Natural killer cell treated with Interleukin-12 subunit alpha and Interleukin-12 subunit beta and Interleukin-15 and Interleukin-18, amount 100 ng/mL, for 72 hours (primary cell): ENCODE measurements around the gene NANOG. TPM values are rescaled to one million over a fixed set of nuclear protein-coding genes. Genes with fewer than 3 reads are reported as not detected.
"Not testable (repeated sequence)": the region's sequence is repeated elsewhere in the genome, so short reads cannot be mapped to it uniquely, and the experiment has no call there.

Experiments used
- ATAC-seq, 2 donors: fragments of 150-1000 bp; cut with Tn5 transposase in 1 of 2; sonication (Bioruptor Pico), chemical (Tn5 transposase) in 1 of 2; 2 replicates each; pipeline ENCODE4 v1.10.0; 2021
- DNase-seq: peaks from one replicate; pipeline ENCODE4 v3.0.0; 2022; ENCODE audit warnings: low spot score
- H3K27ac Mint-ChIP-seq, 2 donors: 1 replicate in 1 of 2; 2 replicates in 1 of 2; pipeline ENCODE4 v1.8.0; 2022; ENCODE audit warnings: mixed read lengths in 2 of 2, mild to moderate bottlenecking in 1 of 2, moderate library complexity in 1 of 2
- H3K27me3 Mint-ChIP-seq, 2 donors: 1 replicate in 1 of 2; 2 replicates in 1 of 2; pipeline ENCODE4 v1.8.0; 2022; ENCODE audit warnings: mixed read lengths in 2 of 2
- H3K36me3 Mint-ChIP-seq: one replicate; pipeline ENCODE4 v1.8.0; 2022; ENCODE audit warnings: mixed read lengths
- H3K4me1 Mint-ChIP-seq, 2 donors: 1 replicate in 1 of 2; 2 replicates in 1 of 2; pipeline ENCODE4 v1.8.0; 2022; ENCODE audit warnings: low read depth in 2 of 2, mixed read lengths in 2 of 2, mild to moderate bottlenecking in 1 of 2
- H3K4me3 Mint-ChIP-seq: one replicate; pipeline ENCODE4 v1.8.0; 2022; ENCODE audit warnings: mixed read lengths
- H3K9me3 Mint-ChIP-seq: 2 replicates; pipeline ENCODE4 v1.8.0; 2022; ENCODE audit warnings: mixed read lengths
- total RNA-seq, 2 donors: library from RNA; stranded (reverse); gene quantifications; one replicate each; pipeline ENCODE4 v1.2.3, GENCODE V29; 2022

Gene NANOG
- total RNA-seq, 2 donors from 2014 or later: not detected

DNA sequence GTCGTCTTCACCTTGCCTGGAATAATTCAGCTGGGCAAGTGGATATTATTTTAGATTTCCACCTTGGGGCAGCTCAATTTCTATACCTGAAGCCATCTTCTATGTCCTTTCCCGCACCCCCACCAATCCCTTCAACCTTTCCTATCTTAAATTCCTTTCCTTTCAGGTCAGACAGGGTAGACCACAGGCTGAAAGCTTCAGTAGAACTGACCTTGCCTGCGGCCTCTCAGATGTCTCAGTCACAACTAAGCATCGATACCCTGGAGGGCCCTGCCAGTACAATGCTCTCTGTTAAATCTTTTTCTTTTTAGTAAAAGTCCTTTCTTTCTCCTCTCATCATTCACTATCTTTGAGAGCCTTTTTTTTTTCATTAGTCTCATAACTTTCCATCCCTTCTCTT, 44.6 kb downstream of the NANOG start:
- H3K27ac Mint-ChIP-seq: no peak overlapping the region
- peaks cover 0 to 3% of the 10 kb centered on the region in 2 donors for H3K27me3 Mint-ChIP-seq
- no peaks in the 10 kb centered on the region for H3K4me1 Mint-ChIP-seq
- ATAC-seq (no peak), DNase-seq (no peak)
- no peaks in the 10 kb centered on the region for H3K36me3 Mint-ChIP-seq
- no peaks in the 10 kb centered on the region for H3K9me3 Mint-ChIP-seq
- H3K4me3 Mint-ChIP-seq: no peak overlapping the region

DNA sequence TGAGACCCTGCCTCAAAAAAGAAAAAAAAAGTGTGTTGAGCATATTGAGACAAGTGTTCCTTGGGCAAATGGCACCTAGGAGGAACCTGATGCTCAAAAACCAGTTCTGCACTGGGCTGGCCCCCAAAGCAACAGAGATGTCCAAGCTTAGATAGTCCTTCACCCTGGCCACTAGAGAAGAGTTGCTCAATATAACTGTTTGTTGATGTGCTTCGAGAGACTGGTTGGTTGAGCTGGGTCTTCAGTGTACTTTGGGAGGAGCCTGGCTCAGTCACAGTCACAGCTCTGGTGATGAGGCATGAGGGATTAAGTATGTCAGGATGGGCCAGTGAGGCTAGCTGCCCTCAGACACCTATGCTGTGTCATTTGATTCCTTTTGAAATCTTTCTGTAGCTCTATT, 45.5 kb downstream of the NANOG start:
- no peak overlapping the region for H3K27ac Mint-ChIP-seq
- DNase-seq (no peak), ATAC-seq (peak in 1 of 2 donors; percentile 40)
- no peak overlapping the region for H3K4me3 Mint-ChIP-seq
- H3K36me3 Mint-ChIP-seq: no peaks in the 10 kb centered on the region
- H3K4me1 Mint-ChIP-seq: no peaks in the 10 kb centered on the region
- no peaks in the 10 kb centered on the region for H3K9me3 Mint-ChIP-seq
- peaks cover 0 to 3% of the 10 kb centered on the region in 2 donors for H3K27me3 Mint-ChIP-seq

DNA sequence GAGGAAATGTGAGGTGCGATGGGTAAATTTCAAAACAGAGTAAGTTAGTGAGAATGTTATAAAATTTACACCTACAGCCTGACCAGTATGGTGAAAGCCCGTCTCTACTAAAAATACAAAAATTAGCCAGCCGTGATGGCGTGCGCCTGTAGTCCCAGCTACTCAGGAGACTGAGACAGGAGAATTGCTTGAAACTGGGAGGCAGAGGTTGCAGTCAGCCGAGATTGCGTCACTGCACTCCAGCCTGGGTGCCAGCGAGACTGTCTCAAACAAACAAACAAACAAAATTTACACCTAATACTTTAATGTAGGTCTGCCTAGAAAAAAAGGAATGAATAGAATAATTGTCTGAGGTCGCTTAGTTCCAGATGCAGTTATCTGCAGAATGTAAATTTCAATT, 45.9 kb downstream of the NANOG start:
- Mint-ChIP-seq H3K4me3 (no peak overlapping the region), H3K27ac (no peak overlapping the region), H3K9me3 (no peaks in the 10 kb centered on the region), H3K27me3 (peaks cover 0 to 3% of the 10 kb centered on the region in 2 donors), H3K4me1 (no peaks in the 10 kb centered on the region), H3K36me3 (no peaks in the 10 kb centered on the region)
- DNase-seq (no peak), ATAC-seq (no peak)

- Mint-ChIP-seq H3K36me3 (no peaks in the 10 kb centered on the region), H3K27me3 (peaks cover 0 to 3% of the 10 kb centered on the region in 2 donors), H3K27ac (no peak overlapping the region), H3K4me3 (no peak overlapping the region), H3K4me1 (no peaks in the 10 kb centered on the region), H3K9me3 (no peaks in the 10 kb centered on the region)
- no peak for ATAC-seq
- DNase-seq: no peak
Observed at GRCh38 chr12:7835766-7836165, 46.6 kb downstream of the NANOG start.

DNA sequence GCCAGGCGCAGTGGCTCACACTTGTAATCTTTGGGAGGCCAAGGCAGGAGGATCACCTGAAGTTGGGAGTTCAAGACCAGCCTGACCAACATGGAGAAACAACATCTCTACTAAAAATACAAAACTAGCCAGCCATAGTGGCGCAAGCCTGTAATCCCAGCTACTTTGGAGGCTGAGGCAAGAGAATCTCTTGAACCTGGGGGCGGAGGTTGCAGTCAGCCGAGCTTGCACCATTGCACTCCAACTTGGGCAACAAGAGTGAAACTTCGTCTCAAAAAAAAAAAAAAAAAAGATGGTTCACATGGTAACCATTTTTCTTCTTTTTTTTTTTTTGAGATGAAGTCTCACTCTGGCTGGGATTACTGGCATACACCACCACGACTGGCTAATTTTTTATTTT, 48.2 kb downstream of the NANOG start:
- DNase-seq: no peak
- ATAC-seq: no peak
- H3K36me3 Mint-ChIP-seq: no peaks in the 10 kb centered on the region
- no peaks in the 10 kb centered on the region for H3K4me1 Mint-ChIP-seq
- H3K4me3 Mint-ChIP-seq: no peak overlapping the region
- no peak overlapping the region for H3K27ac Mint-ChIP-seq
- H3K27me3 Mint-ChIP-seq: peaks cover 5 to 9% of the 10 kb centered on the region in 2 donors
- H3K9me3 Mint-ChIP-seq: no peaks in the 10 kb centered on the region

- DNase-seq, H3K4me1 Mint-ChIP-seq, H3K9me3 Mint-ChIP-seq, H3K4me3 Mint-ChIP-seq, H3K36me3 Mint-ChIP-seq, ATAC-seq, H3K27ac Mint-ChIP-seq, H3K27me3 Mint-ChIP-seq: not testable (repeated sequence)
Observed at GRCh38 chr12:7839226-7839625, 50.0 kb downstream of the NANOG start.

- DNase-seq, H3K9me3 Mint-ChIP-seq, ATAC-seq, H3K36me3 Mint-ChIP-seq, H3K27ac Mint-ChIP-seq, H3K4me3 Mint-ChIP-seq, H3K4me1 Mint-ChIP-seq: not testable (repeated sequence)
- H3K27me3 Mint-ChIP-seq: peaks cover 5 to 11% of the 10 kb centered on the region in 2 donors
Observed at GRCh38 chr12:7839848-7840247, 50.6 kb downstream of the NANOG start.

- not testable (repeated sequence) for H3K4me3 Mint-ChIP-seq, DNase-seq, H3K9me3 Mint-ChIP-seq, H3K36me3 Mint-ChIP-seq, H3K27ac Mint-ChIP-seq, H3K4me1 Mint-ChIP-seq
- ATAC-seq: peak; percentile 48 to 63
- peaks cover 11 to 17% of the 10 kb centered on the region in 2 donors for H3K27me3 Mint-ChIP-seq
Observed at GRCh38 chr12:7842444-7842843, 53.2 kb downstream of the NANOG start.

GRCh38 chr12:7843149-7843548, 53.9 kb downstream of the NANOG start:
- H3K4me3 Mint-ChIP-seq, DNase-seq, H3K4me1 Mint-ChIP-seq, H3K36me3 Mint-ChIP-seq, H3K9me3 Mint-ChIP-seq: not testable (repeated sequence)
- Mint-ChIP-seq H3K27me3 (peaks cover 18 to 20% of the 10 kb centered on the region in 2 donors), H3K27ac (peak overlapping the region in 1 of 2 donors; percentile 80)
- ATAC-seq: peak in 1 of 2 donors; percentile 24

DNA sequence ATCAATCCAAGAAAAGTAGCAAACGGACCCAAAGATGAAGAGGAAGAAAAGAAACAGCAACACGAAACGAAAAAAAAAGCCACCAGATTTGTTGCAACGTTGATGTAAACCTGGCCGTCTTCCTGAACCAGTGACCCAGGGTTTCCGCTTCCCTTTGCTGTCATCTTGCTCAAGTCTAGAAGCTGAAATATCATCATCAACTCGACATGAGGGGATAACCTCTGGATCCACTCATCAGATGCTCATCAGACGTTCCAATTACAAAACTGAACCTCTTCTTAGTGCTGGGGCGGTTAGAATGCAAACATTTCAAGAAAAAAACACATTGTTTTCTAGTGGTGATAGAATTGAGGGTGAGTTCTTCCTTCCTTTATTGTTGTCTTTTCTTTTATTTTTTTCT, 54.4 kb downstream of the NANOG start:
- not testable (repeated sequence) for H3K9me3 Mint-ChIP-seq, H3K36me3 Mint-ChIP-seq, DNase-seq, H3K4me1 Mint-ChIP-seq
- peak overlapping the region in 1 of 2 donors; percentile 80 for H3K27ac Mint-ChIP-seq
- peaks cover 20 to 23% of the 10 kb centered on the region in 2 donors for H3K27me3 Mint-ChIP-seq
- peak; percentile 84 to 86 for ATAC-seq
- peak overlapping the region; percentile 58 for H3K4me3 Mint-ChIP-seq

GRCh38 chr12:7844116-7844515, 54.9 kb downstream of the NANOG start:
- Mint-ChIP-seq H3K9me3 (no peaks in the 10 kb centered on the region), H3K27ac (peak overlapping the region in 1 of 2 donors; percentile 80), H3K27me3 (peaks cover 20 to 23% of the 10 kb centered on the region in 2 donors), H3K4me3 (no peak overlapping the region), H3K36me3 (no peaks in the 10 kb centered on the region), H3K4me1 (peaks cover 0 to 5% of the 10 kb centered on the region in 2 donors)
- DNase-seq: no peak
- ATAC-seq: no peak

- not testable (repeated sequence) for H3K9me3 Mint-ChIP-seq, H3K4me3 Mint-ChIP-seq, H3K36me3 Mint-ChIP-seq, H3K4me1 Mint-ChIP-seq, ATAC-seq, DNase-seq, H3K27ac Mint-ChIP-seq
- H3K27me3 Mint-ChIP-seq: peaks cover 23 to 25% of the 10 kb centered on the region in 2 donors
Observed at GRCh38 chr12:7847226-7848097, 58.3 kb downstream of the NANOG start.

DNA sequence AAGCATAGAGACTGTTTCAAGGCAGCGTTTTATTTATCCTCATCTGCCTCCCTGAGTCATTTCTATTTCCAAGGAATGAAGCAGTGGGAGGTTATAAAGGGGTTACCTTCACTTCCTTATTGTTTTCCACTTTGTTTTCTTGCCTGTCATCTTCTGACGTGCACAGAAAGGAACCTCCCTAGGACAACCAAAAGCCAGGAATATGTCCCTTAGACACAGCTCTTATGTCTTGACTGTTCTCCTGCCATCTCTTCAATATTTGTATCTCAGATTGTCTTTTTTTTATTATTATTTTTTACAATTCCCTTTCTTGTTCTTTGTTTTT, 58.9 kb downstream of the NANOG start:
- H3K36me3 Mint-ChIP-seq: not testable (repeated sequence)

More for the DNA sequence above, 58.9 kb downstream of the NANOG start:
- H3K27me3 Mint-ChIP-seq: peaks cover 29 to 31% of the 10 kb centered on the region in 2 donors
- ATAC-seq, DNase-seq, H3K4me1 Mint-ChIP-seq, H3K27ac Mint-ChIP-seq, H3K4me3 Mint-ChIP-seq, H3K9me3 Mint-ChIP-seq: not testable (repeated sequence)
